Measurements from ENCODE around the gene TSTD1. TPM values are rescaled to one million over a fixed set of nuclear protein-coding genes. Genes with fewer than 3 reads are reported as not detected.

The TSTD1 gene
- total RNA-seq, 1 experiment from 2014 or later, result 74.5 TPM

GRCh38 chr1:161021165-161021969, 17.4 kb downstream of the TSTD1 start (continued):
- no peak for TF ChIP-seq HMGA2 (CRISPR knock-in tag; IDR thresholded peaks at IDR 0.05)
- TF ChIP-seq FOXK1 (CRISPR knock-in tag; IDR thresholded peaks at IDR 0.05), result peak; percentile 79; the same call in 1 of the 2 replicates
- TF ChIP-seq ZNF263 (CRISPR knock-in tag; IDR thresholded peaks at IDR 0.05; ENCODE audit: low read depth), result no peak
- TF ChIP-seq ZNF219 (CRISPR knock-in tag; IDR thresholded peaks at IDR 0.05; ENCODE audit: borderline replicate concordance), result no peak
- no peak for TF ChIP-seq AR (CRISPR knock-in tag; IDR thresholded peaks at IDR 0.05)
- no peak for TF ChIP-seq KAT7 (CRISPR knock-in tag; IDR thresholded peaks at IDR 0.05; ENCODE audit: borderline replicate concordance)
- TF ChIP-seq SOX15 (CRISPR knock-in tag; IDR thresholded peaks at IDR 0.05), result no peak
- TF ChIP-seq CREB1 (CRISPR knock-in tag; IDR thresholded peaks at IDR 0.05), result no peak; the same call in 1 of the 2 replicates
- TF ChIP-seq NFYB (CRISPR knock-in tag; conservative IDR thresholded peaks at IDR 0.05; ENCODE audit: low read depth), result peak; percentile 92
- no peak for TF ChIP-seq ELF4 (CRISPR knock-in tag; IDR thresholded peaks at IDR 0.05; ENCODE audit: low read depth)
- TF ChIP-seq USF2 (CRISPR knock-in tag; IDR thresholded peaks at IDR 0.05), result peak; percentile 45
- TF ChIP-seq CTCF (IDR thresholded peaks at IDR 0.05), result no peak
- no peak for TF ChIP-seq MYBL2 (CRISPR knock-in tag; IDR thresholded peaks at IDR 0.05)
- peak; percentile 92 for TF ChIP-seq MAX (CRISPR knock-in tag; IDR thresholded peaks at IDR 0.05)
- peak; percentile 78 for TF ChIP-seq FOXP4 (CRISPR knock-in tag; IDR thresholded peaks at IDR 0.05)
- TF ChIP-seq IRF1 (CRISPR knock-in tag; IDR thresholded peaks at IDR 0.05), result no peak
- no peak for TF ChIP-seq ZNF138 (CRISPR knock-in tag; conservative IDR thresholded peaks at IDR 0.05)
- no peak for TF ChIP-seq NR1H2 (CRISPR knock-in tag; IDR thresholded peaks at IDR 0.05)
- peak; percentile 93 for TF ChIP-seq TEAD1 (CRISPR knock-in tag; IDR thresholded peaks at IDR 0.05)
- TF ChIP-seq RELA (CRISPR knock-in tag; IDR thresholded peaks at IDR 0.05; ENCODE audit: borderline replicate concordance), result no peak
- no peak for TF ChIP-seq IRF2 (CRISPR knock-in tag; IDR thresholded peaks at IDR 0.05; ENCODE audit: borderline replicate concordance, low read depth)
- peak; percentile 91 for TF ChIP-seq ZNF121 (CRISPR knock-in tag; IDR thresholded peaks at IDR 0.05)
- TF ChIP-seq ERG (CRISPR knock-in tag; IDR thresholded peaks at IDR 0.05), result no peak
- no peak; the same call in none of the 2 replicates for TF ChIP-seq HMGXB4 (CRISPR knock-in tag; IDR thresholded peaks at IDR 0.05)
- TF ChIP-seq FOXJ3 (CRISPR knock-in tag; IDR thresholded peaks at IDR 0.05; ENCODE audit: borderline replicate concordance), result no peak
- no peak for TF ChIP-seq ESRRA (CRISPR knock-in tag; IDR thresholded peaks at IDR 0.05; ENCODE audit: borderline replicate concordance)

All from WTC11 (cell line).